HG03520 (cell line): ENCODE results near the gene UBE2D2.
A peak's percentile ranks its signal among the peaks of the same experiment; 100 is the strongest.
"Not testable (repeated sequence)": the region's sequence is repeated elsewhere in the genome, so short reads cannot be mapped to it uniquely, and the experiment has no call there.

Experiments
- ATAC-seq: cut with Tn5 transposase; IDR thresholded peaks from one replicate; pipeline ENCODE4 v1.9.1; 2021; ENCODE audit warnings: mild to moderate bottlenecking, moderate library complexity; ENCODE audit not compliant: unreplicated experiment

Gene UBE2D2

DNA sequence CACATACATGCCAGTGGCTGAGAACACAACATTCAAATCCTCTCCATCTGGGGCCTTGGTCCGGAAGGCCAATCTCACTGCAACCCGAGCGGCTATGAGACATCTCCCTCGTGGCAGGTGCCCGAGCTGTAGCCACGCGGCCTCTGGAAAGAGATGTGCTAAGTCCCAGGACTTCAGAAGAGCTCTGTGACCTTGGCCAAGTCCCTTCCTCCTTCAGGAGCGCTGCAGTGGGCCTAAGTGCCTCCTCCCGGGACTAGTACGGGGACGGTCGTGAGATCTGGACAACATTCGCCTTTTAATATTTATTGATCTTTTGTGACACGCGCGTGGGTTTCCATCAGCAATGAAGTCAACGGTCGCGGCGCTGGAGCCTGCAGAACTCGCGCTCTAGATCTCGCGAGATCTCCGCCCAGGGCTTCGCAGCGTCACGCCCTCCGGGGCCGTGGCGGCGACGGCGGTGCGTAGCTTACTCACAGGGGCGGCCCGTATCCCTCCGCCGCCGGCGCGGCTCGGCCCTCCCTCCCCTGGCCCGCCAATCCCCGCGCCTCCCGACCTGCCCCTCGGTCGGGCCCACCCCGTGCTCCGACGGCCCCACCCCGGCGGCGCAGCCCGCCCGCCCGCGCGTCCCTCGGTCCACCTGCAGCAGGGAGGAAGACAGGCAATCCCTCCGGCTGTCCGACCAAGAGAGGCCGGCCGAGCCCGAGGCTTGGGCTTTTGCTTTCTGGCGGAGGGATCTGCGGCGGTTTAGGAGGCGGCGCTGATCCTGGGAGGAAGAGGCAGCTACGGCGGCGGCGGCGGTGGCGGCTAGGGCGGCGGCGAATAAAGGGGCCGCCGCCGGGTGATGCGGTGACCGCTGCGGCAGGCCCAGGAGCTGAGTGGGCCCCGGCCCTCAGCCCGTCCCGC is at the start of gene UBE2D2:
UBE2D2 (plus strand) TSS at position 588 of the 903 bp plus-strand sequence. CDS start 453 bp downstream, outside the sequence.
- peak; percentile 87 for ATAC-seq

DNA sequence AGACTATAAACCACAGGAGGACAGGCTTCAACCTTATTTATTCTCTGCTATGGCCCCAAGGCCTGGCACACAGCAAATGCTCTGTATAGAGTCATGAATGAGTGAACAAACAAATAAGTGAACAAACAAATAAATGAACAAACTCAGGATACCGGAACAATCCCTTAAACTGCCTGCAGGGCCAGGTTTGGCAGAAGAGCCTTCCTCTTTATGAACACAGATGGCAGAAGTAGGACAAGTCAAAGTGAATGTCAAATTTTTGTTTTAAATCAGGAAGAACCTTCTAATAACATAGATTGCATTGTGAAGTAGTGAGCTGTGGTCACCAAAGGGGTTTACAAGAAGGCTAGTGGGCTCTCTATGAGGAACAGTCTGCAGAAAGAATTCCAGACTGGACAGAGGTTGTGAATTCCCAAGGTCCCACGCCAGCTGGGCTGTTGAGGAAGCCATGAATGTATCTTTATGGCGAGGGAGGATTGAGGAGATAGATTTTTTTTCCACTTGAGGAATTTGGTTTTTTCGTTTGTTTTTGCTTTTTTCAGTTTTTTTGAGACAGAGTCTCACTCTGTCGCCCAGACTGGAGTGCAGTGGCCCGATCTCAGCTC is 48.3 kb upstream of the UBE2D2 start:
- no peak for ATAC-seq

DNA sequence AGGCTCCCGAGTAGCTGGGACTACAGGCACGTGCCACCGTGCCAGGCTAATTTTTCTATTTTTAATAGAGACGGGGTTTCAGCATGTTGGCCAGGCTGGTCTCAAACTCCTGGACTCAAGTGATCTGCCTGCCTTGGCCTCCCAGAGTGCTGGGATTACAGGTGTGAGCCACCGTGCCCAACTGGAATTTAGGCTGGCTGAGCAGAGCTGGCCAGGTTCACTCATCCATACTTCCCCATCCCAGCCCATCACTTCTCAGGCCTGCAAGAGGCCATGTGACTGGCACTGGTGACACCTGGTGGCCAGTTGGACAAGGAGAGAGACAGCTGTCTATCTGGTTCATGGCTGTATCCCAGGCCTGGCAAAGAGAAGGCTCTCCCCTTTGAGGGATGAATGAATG is 47.7 kb upstream of the UBE2D2 start:
- peak; percentile 34 for ATAC-seq

DNA sequence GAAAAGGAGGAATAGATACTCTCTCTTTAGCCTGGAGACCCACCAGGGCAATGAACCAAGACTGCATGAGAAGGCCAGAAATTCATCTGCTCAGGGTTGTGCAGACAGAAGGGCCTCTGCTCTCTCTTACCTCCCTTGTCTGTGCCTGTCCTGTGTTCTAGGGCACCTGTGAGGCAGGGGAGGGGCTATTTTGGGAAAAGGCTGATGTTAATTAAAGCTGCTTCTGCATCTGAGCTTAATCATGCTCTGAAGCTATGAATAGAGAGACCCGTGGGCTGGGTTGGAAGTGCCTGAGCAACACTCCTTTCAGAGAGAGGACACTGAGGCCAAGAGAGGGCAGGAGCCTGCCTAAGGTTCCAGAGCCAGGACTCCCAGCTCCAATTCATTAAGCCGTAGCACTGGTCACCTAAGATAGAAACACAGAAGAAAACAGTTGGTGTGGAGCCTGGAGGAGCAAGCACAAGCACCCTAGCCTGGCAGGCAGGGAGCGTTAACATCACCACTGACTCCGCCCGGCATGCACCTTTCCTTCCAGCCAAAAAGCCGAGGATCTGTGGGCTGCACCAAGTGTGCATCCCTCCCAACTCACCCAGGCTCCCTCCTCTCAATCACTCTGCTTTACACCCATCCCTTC is 47.2 kb upstream of the UBE2D2 start:
- ATAC-seq = no peak

DNA sequence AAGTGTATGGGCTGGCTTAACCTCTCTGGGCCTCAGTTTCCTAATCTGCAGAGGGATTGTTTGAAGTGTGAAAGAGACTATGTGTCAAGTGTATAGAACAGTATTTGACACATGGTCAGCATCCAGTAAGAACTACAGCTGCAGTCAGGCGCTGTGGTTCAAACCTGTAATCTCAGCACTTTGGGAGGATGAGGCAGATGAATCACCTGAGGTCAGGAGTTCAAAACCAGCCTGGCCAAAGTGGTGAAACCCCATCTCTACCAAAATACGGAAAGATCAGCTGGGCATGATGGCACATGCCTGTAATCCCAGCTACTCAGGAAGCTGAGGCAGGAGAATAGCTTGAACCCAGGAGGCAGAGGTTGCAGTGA is 46.7 kb upstream of the UBE2D2 start:
- no peak for ATAC-seq

DNA sequence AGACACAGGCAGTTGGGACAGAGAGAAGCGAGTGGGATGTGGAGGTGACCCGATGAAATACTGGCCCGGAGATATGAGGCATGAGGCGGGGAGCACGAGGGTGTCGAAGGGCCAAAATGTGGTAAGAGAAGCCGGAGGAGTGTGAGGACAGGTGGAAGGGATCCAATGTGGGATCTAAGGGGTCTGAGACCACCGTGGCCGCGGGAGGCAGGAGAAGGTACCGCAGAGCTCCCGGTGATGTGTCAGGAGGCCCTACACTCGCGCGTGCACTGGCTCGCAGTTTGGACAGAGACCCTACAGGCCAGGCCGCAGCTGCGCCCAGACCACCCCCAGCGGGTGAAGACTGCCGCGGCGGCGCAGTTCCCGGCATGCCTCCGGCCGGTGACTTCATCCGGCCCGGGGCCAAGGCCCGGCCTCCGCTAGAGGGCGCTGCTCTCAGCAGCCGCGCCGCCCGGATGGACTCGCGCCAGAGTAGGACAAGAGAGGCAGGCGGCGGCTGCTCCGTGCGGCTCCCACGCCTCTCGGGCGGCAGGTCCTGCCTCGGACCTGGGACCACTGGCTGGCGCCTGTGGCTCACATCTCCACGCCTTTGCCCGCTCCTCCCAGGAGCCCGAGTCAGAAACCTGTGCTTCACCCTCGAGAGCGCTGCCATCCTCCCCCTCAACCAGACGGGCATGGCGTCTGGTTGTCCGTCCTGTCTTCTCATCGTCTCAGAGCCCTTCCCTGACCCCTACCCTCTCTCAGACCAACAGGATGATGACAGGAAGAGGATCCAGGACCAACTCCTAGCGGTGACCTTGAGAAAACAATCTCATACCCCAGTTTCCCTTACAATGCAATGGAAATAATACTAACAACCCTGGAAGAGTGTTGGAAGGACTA is 43.2 kb upstream of the UBE2D2 start:
- ATAC-seq = peak; percentile 90

DNA sequence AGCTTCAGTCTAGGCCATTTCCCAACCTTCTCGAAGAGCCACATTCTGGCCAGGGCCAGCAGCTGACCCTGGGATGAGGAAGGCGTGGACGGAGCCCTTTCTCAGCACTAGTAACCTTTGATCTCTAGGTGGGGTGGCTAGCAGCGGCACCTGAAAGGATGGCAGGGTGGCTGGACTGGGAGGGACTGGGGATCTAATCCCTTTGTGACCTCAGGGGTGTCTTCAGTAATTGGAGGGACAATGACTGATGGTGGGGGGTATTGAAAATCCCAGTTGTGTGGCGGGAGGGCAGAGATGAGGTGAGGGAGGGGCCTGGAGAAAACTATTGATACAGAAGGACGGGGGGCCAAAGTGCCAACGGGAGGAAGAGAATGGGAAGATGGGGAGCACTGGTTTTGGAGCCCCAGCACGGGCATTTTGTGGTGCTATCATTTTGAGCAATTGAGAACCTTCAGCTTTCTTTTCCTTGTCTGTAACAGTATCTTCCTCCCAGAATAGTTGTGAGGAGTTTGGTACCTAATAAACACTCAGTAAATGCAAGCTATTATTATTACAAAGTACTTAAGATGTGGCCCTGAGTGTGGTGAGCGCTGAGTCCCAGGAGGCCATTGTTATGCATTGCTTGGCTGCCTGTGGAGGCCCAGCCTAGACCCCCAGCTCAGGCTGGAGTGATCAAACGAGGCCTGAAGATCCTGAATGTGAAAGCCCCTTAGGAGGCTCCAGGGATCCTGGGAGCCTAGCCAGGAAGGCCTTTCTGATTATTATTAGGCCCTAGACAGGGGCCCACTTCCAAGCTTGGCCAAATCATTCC is 37.3 kb upstream of the UBE2D2 start:
- ATAC-seq = no peak

DNA sequence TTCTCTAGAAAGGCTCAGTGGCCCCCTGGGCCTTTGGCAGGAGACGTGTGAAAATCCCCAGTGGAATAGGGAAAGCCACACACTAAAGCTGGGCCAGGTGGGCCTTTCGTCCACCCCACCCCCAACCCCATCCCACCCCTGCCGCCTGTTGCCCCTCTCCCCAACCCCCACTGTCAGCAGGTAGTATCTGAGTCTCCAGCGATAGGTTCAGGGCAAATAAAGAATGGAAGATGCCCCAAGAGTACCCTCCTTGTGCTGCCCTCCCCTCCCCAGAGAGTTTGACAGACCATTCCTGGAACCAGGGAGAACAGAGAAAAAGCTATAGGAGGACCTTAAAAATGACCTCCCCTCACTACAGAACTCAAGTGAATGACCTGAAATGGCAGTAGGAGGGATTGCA is 36.7 kb upstream of the UBE2D2 start:
- ATAC-seq = no peak

DNA sequence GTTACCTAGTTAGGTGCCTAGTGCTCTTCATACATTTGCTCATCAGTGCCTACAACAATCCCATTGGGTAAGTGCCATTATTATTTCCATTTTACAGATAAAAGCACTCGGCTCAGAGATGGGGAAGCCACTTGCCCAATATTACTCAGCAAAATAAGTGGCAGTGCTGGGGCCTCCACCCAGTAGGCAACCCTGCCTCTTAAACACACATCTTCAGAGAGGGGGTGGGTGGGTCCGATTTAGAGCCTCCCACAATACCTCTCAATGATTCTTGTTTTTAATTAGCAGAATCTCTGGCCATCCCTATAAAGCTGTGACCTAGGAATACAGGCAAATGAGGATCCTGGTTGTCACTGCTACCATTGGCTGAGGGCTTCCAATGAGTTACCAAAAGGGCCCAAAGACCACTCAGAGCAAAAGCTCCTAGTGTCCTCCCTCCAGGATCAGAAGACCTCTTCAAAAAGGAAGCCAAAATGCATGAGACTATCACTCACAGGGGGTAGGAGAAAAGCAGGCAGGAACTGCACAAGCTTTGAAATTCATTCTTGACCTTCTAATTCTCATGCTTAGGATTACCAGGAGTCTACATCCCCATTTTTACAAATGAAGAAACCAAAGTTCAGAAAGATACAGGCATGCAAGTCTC is 36.1 kb upstream of the UBE2D2 start:
- ATAC-seq = no peak

DNA sequence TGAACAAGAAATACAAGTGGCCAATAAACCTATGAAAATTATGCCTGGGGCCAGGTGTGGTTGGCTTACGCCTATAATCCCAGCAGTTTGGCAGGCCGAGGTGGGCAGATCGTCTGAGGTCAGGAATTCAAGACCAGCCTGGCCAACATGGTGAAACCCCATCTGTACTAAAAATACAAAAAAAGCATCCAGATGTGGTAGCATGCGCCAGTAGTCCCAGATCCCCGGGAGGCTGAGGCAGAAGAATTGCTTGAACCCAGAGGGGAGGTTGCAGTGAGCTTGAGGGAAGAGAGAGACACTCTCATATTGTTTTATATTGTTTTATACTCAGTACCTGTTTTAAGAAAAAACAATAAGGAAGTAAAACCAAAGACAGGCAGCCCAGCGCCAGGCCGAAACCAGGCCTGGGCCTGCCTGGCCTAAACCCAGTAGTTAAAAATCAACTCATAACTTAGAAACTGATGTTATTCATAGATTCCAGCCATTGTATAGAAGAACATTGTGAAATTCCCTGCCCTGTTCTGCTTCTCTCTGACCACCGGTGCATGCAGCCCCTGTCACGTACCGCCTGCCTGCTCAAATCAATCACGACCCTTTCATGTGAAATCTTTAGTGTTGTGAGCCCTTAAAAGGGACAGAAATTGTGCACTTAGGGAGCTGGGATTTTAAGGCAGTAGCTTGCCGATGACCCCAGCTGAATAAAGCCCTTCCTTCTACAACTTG is 35.4 kb upstream of the UBE2D2 start:
- not testable (repeated sequence) for ATAC-seq

DNA sequence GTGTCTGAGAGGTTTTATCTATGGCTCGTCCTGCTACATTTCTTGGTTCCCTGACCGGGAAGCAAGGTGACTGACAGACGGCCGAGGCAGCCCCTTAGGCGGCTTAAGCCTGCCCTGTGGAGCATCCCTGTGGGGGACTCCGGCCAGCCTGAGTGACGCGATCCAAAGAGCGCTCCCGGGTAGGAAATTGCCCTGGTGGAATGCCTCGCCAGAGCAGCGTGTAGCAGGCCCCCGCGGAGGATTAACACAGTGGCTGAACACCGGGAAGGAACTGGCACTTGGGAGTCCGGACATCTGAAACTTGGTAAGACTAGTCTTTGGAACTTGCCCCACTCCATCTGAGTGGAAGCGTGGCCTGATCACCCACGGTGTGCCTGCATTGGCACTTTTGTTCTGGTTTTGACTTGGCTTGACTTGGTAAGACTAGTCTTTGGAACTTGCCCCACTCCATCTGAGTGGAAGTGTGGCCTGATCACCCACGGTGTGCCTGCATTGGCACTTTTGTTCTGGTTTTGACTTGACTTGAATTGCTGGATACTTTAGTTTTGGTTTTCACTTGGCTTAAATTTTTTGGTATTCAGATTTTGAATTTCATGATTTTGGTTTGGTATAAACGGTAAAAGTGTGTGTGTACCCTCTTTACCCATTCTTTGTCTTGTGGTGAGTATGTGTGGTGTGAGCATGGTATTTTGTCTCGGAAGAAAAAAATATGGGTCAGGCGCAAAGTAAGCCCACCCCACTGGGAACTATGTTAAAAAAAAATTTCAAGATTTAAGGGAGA is 34.6 kb upstream of the UBE2D2 start:
- ATAC-seq = not testable (repeated sequence)

DNA sequence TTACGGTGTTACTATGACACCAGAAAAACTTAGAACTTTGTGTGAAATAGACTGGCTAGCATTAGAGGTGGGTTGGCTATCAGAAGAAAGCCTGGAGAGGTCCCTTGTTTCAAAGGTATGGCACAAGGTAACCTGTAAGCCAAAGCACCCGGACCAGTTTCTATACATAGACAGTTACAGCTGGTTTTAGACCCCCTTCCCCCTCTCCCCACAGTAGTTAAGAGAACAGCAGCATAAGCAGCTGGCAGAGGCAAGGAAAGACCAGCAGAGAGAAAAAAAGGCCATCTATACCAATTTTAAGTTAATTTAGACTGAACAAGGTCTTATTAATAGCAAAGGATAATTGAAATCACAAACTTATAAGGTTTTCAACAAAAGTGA is 34.1 kb upstream of the UBE2D2 start:
- ATAC-seq = not testable (repeated sequence)

DNA sequence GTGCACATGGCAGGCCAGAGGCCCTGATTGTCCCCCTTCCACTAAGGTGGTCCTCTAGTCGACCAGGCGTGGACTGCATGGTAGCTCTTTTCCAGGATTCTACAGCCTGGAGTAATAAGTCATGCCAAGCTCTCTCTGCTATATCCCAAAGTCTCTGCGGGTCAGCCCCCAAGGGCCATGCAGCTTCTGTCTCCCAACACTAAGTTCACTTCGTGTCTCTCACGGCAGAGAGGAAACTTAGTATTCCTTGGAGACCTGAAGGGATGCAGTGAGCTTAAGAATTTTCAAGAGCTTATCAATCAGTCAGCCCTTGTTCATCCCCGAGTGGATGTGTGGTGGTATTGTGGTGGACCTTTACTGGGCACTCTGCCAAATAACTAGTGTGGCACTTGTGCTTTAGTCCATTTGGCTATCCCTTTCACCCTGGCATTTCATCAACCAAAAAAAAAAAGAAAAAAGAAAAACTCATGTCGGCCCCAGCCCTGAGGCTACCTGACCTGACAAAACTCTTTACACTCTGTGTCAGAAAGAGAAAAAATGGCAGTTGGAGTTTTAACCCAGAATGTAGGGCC is 33.2 kb upstream of the UBE2D2 start:
- ATAC-seq = not testable (repeated sequence)

DNA sequence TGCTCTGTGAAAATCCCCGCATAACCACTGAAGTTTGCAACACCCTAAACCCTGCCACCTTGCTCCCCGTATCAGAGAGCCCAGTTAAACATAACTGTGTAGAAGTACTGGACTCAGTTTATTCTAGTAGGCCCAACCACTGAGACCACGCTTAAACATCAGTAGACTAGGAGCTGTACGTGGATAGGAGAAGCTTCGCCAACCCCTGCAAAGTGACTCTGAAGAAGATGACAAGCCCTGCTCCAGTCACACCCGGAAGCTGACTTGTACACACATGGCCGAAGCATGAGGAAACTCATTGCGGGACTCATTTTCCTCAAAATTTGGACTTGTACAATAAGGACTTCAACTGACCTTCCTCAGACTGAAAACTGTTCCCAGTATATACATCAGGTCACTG is 32.4 kb upstream of the UBE2D2 start:
- ATAC-seq = not testable (repeated sequence)

DNA sequence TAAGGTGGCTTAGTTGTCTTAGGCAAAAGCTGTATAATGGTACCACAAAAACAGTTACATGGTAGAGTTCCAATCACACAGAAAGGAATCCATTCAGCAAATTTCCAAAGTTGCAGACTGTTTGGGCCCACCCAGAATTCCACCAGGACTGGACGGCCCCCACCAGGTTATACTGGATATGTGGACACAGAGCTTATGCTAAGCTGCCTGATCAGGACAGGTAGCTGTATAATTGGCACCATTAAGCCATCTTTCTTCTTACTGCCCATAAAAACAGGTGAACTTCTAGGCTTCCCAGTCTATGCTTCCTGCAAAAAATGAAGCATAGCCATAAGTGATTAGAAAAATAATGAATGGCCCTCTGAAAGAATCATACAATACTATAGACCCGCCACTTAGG is 31.1 kb upstream of the UBE2D2 start:
- ATAC-seq = not testable (repeated sequence)

DNA sequence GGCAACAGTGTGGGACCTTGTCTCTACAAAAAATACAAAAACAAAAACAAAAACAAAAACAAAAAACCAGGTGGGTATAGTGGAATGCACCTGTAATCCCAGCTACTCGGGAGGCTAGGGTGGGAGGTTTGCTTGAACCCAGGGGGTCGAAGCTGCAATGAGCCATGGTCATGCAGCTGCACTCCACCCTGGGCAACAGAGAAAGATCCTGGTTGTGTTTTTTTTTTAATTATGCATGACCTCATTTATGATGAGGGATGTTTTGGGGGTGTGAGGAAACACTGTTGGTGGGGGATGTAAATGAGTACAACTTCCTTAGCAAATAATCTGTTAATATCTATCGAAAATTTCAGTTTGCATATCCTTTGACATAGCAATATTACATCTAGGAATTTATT is 29.4 kb upstream of the UBE2D2 start:
- ATAC-seq = no peak

DNA sequence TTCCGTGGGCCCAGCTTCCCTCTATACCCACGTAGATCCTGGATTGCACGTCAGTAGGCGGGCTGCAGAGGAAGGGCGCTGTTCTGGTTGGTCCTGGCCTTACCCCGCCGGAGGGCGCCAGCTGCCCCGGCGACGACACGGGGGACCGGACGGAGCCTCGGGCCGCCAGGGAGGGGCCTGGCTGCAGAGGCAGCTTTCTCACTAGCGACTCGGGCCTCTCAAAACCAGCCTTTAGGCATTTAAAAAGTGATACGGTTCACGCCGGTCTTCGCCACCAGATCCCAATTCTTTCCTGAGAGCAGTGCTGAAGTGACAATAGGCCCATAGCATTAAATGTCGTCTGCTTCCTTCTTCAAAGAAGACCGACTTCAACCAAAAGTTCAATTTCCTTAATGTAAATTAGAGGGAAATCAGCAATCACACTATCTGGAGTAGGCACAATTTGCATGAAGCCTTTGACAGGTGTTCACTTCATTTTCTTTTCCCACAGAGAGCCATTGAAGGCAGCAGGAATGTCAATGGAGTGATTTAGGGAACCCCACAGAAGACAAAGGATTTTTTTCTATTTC is 17.6 kb upstream of the UBE2D2 start:
- peak; percentile 75 for ATAC-seq
